H1 (cell line): ENCODE data around the gene TSC2. TPM values are rescaled to one million over a fixed set of nuclear protein-coding genes. Genes with fewer than 3 reads are reported as not detected.

Experiments used
- BCL11A ChIP-seq, 2 experiments: IDR thresholded peaks; one replicate each; pipeline ENCODE4 v1.6.1; 2011; ENCODE audit warnings: low read depth in 2 of 2, low read length in 2 of 2, mild to moderate bottlenecking in 2 of 2
- CTCF ChIP-seq, 3 experiments: IDR thresholded peaks; 1 replicate in 2 of 3; 2 replicates in 1 of 3; pipeline versions ENCODE4 v1.5.1 to v1.6.1; 2011; ENCODE audit warnings: low read length in 3 of 3, mild to moderate bottlenecking in 3 of 3, inconsistent platforms in 2 of 3, low read depth in 1 of 3, moderate library complexity in 1 of 3; ENCODE audit not compliant: insufficient read depth in 1 of 3; ENCODE audit errors: control extremely low read depth in 1 of 3
- TAF1 ChIP-seq: IDR thresholded peaks from 2 replicates; pipeline ENCODE4 v1.6.1; 2011; ENCODE audit warnings: mild to moderate bottlenecking, low read depth, low read length
- polyA plus RNA-seq, 7 experiments: library from polyadenylated mRNA; depleted of rRNA in 3 of 7; stranded (reverse) in 5 of 7; unstranded in 2 of 7; fragments of >200 nt in 5 of 7; fragments of 200-250 nt in 2 of 7; gene quantifications; 1 replicate in 5 of 7; 2 replicates in 1 of 7; 4 replicates in 1 of 7; pipeline versions ENCODE4 v1.2.1 to v1.2.3, GENCODE V29; 2011 to 2013; ENCODE audit warnings: missing spikeins in 2 of 7, mixed read lengths in 2 of 7
- total RNA-seq: library from RNA; stranded (reverse); fragmentation: NEBNext Ultra II Directional; extraction: Animal tissue kit (Norgen Biotek cat#: 25700); gene quantifications from 2 replicates; pipeline ENCODE4 v1.2.1, GENCODE V29; 2021

TSC2 gene
- total and polyA plus RNA-seq, 2 of the 8 experiments (the other 6 are each of a cell fraction or from before 2014, with no cell fraction given), result 65.9 to 96.6 TPM

GRCh38 chr16:2079311-2079800 lies 31.6 kb downstream of the TSC2 start (continued):
- TF ChIP-seq CTCF (IDR thresholded peaks at IDR 0.05; ENCODE audit: control extremely low read depth in 1 of 3, insufficient read depth in 1 of 3, low read depth in 1 of 3, low read length in 3 of 3) (no peak), BCL11A (IDR thresholded peaks at IDR 0.05; ENCODE audit: low read depth in 2 of 2, low read length in 2 of 2) (no peak), TAF1 (no peak)
